ENCODE measurements around the gene GRK1.

GRK1 gene

GRCh38 chr13:113632706-113633484 is 34.1 kb upstream of the GRK1 start:
- DNase-seq (ENCODE audit: low read depth): no peak

- DNase-seq (ENCODE audit: low read depth): no peak
Measured at GRCh38 chr13:113633485-113633873, 33.5 kb upstream of the GRK1 start.

DNA sequence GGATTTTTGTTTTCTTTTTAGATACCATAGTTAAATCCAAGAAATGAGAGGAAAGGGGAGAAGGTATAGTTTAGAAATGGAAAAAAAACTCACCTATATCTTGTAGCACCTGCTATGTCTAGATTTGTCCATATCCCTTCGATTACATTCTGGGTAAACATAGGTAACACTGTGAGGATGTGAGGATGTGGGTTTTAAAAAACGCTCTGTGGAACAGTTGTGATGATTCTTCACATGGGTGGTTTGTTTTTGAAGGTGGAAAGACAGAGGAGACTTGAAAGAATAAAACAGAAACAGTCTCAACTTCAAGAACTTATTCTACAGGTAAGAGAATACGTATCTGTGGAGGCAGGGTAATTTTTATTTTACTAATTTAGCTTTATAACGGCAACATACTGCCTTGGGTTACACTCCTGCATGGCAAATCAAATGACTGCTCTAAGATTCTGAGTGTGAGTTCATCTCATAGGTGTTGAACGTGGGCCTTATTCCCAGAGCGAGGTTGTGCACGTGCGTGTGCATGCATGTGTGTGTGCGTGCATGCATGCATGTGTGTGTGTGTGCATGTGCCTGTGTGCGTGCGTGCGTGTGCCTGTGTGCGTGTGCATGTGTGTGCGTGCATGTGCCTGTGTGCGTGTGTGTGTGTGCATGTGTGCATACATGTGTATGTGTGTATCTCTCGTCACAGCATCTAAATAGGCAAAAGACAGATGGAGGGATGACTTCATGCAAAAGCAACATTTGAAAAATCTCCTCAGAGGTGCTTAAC is 32.6 kb upstream of the GRK1 start:
- no peak for DNase-seq (ENCODE audit: low read depth)

GRCh38 chr13:113635048-113635420 is 32.0 kb upstream of the GRK1 start:
- DNase-seq (ENCODE audit: low read depth): no peak

- no peak for DNase-seq (ENCODE audit: low read depth)
Measured at GRCh38 chr13:113635709-113636108, 31.3 kb upstream of the GRK1 start.

- no peak for DNase-seq (ENCODE audit: low read depth)
Measured at GRCh38 chr13:113636266-113636963, 30.6 kb upstream of the GRK1 start.

GRCh38 chr13:113637262-113638160 is 29.5 kb upstream of the GRK1 start:
- DNase-seq (ENCODE audit: low read depth): no peak

GRCh38 chr13:113638173-113638746 is 28.8 kb upstream of the GRK1 start:
- no peak for DNase-seq (ENCODE audit: low read depth)

DNA sequence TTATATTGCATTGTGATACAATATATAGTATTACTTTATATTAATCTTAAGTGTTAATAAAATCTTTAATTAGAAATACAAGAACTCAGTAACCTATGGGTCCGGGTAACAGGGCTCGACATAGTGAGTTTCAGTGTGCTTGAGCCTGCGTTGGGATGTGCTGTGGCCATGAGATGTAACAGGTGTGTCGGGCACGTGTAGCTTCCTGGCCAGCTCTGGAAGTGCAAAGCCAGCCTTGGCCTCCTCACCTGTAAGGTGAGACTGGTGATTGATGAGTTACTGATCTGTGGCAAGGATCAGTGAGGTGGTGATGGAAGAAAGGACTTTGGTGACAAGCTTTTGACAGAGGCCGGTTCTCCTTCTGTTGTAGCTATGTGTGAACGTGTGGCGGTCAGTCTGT is 28.2 kb upstream of the GRK1 start:
- no peak for DNase-seq (ENCODE audit: low read depth)

- no peak for DNase-seq (ENCODE audit: low read depth)
Measured at GRCh38 chr13:113639616-113640262, 27.3 kb upstream of the GRK1 start.

GRCh38 chr13:113641426-113641825 is 25.6 kb upstream of the GRK1 start:
- no peak for DNase-seq (ENCODE audit: low read depth)

DNA sequence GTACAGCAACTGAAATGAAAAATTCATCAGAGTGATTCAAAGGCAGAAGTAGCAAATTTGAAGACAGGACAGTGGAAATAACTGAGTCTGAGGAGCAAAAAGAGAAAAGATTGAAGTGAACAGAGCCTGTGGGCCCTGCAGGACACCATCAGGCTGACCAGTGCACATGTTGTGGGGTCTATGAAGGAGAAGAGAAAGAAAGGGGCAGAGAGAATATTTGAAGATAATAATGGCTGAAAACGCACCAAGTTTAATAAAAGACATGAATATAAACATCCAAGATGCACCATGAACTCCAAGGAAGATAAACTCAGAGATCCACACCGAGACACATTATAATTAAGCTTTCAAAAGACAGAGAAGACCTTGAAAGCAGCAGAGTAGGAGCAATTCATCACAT is 24.5 kb upstream of the GRK1 start:
- DNase-seq (ENCODE audit: low read depth): no peak

GRCh38 chr13:113643593-113643992 is 23.4 kb upstream of the GRK1 start:
- DNase-seq (ENCODE audit: low read depth): no peak

- no peak for DNase-seq (ENCODE audit: low read depth)
Measured at GRCh38 chr13:113644800-113645199, 22.2 kb upstream of the GRK1 start.

DNA sequence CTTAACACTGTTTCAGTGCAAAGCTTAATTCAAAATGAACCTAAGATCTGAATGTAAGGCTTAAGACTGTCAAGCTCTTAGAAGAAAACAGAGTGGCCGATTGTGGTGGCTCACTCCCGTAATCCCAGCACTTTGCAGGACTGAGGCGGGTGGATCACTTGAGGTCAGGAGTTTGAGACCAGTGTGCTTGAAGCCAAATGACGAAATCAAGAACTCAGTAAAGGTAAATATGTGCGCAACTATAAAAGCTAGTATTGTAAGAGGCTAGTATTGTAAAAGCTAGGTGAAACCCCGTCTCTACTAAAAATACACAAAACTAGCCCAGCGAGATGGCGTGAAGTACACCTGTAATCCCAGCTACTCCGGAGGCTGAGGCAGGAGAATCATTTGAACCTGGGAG is 21.7 kb upstream of the GRK1 start:
- no peak for DNase-seq (ENCODE audit: low read depth)

DNA sequence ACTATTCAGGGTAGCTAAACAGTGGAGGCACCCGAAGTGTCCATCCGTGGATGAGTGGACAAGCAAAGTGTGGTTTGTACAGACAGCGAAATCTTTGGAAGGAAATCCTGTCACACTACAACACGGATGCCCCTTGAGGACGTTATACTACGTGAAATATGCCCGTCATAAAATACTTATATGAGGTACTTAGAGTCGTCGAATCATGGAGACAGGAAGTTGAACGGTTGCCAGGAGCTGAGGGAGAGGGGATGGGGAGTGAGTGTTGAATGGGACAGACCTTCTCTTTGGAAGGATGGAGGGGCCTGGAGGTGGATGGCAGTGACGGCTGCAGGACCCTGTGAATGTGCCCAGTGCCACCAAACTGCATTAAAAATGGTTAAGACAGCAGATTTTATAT is 20.6 kb upstream of the GRK1 start:
- no peak for DNase-seq (ENCODE audit: low read depth)

- DNase-seq (ENCODE audit: low read depth): no peak
Measured at GRCh38 chr13:113646921-113647340, 20.1 kb upstream of the GRK1 start.

DNA sequence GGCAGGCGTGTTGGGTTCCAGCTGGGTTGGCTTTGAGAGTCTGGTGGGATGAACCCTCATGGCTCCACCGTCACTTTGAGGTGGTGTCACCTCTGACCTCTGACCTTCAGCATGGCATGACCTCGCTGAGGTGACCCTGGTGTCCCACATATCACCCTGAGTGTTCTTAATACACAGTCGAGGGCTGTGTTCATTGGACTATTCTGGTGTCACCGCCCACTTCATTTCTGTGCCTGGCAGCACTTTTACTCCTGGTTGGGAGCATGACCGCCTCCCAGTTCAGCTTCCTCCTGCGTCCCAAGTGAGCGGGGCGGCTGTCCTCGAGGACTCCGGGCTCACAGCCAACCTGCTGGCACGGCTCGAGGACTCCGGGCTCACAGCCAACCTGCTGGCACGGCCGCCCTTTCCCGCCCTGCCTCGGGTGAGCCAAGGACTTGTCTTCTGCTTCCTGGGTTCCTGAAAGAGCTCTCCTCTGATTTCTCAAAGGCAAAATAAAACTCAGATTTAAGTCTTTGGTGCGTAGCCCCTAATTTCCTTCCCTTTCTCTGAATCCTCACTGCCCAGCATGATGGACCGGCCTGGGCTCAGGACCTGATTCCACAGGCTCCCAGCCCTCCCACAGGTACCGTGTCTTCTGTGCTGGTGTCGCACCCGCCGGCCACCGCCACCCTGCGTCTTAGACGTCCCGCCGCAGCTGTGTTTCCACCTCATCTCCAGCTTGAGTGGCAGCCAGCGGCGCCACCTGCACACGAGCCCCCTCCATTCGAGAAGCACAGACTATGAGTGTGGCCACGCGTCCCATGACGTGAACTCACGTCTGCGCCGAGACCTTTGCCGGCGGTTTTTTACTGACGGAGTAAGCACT is 19.4 kb upstream of the GRK1 start:
- peak; percentile 21 for DNase-seq (ENCODE audit: low read depth)

- DNase-seq (ENCODE audit: low read depth): no peak
Measured at GRCh38 chr13:113648216-113648610, 18.8 kb upstream of the GRK1 start.

- DNase-seq (ENCODE audit: low read depth): no peak
Measured at GRCh38 chr13:113649212-113649611, 17.8 kb upstream of the GRK1 start.
